Endothelial cell of umbilical vein (primary cell): ENCODE data around the gene C10orf105. TPM values are rescaled to one million over a fixed set of nuclear protein-coding genes. Genes with fewer than 3 reads are reported as not detected.

Experiments
- BruUV-seq: library from RNA; stranded (reverse); fragments of 400-500 nt; replicated peaks from 2 replicates; lab custom pipeline; 2021; lab: Mats Ljungman, UMichigan
- CTCF ChIA-PET: fragments of 300-600, 350-600 bp; sonication (Branson Sonifier 250); formaldehyde crosslinking; loops from one replicate; lab custom pipeline; 2021; ENCODE audit warnings: antibody characterized with exemption, inconsistent platforms; lab: Charles Lee
- POLR2A ChIA-PET: fragments of 300-600, 350-600 bp; sonication (Branson Sonifier 250); formaldehyde crosslinking; loops from one replicate; lab custom pipeline; 2021; ENCODE audit warnings: antibody characterized with exemption, inconsistent platforms; lab: Charles Lee
- DNase-seq: peaks from one replicate; pipeline ENCODE4 v3.0.0-alpha.2; 2011; ENCODE audit warnings: low read depth, low spot score
- FAIRE-seq: peaks from 2 replicates; lab custom pipeline; 2011; peaks lifted over from hg19 to GRCh38; lab: Jason Lieb, UNC
- H2AFZ ChIP-seq: 2 replicates; pipeline ENCODE4 v1.6.0; 2012; ENCODE audit warnings: low read depth, low read length, control low read depth, inconsistent platforms
- H3K27ac ChIP-seq: 2 replicates; pipeline ENCODE4 v1.5.1; 2011; ENCODE audit warnings: low read depth, mild to moderate bottlenecking, control low read depth, low read length, moderate library complexity; ENCODE audit not compliant: insufficient read depth
- H3K27me3 ChIP-seq, 2 experiments: 2 replicates each; pipeline versions ENCODE4 v1.6.0 to v1.6.1; 2011; ENCODE audit warnings: low read length in 2 of 2, mixed read lengths in 1 of 2; ENCODE audit not compliant: control insufficient read depth in 2 of 2, insufficient read depth in 2 of 2
- H3K36me3 ChIP-seq, 2 experiments: 2 replicates in 1 of 2; 3 replicates in 1 of 2; pipeline ENCODE4 v1.5.1; 2011; ENCODE audit warnings: low read length in 2 of 2, mild to moderate bottlenecking in 1 of 2, moderate library complexity in 1 of 2; ENCODE audit not compliant: control insufficient read depth in 2 of 2, insufficient read depth in 2 of 2; ENCODE audit errors: extremely low read depth in 1 of 2
- H3K4me1 ChIP-seq: 3 replicates; pipeline ENCODE4 v1.5.1; 2011; ENCODE audit warnings: mild to moderate bottlenecking, low read length; ENCODE audit not compliant: control insufficient read depth, insufficient read depth; ENCODE audit errors: extremely low read depth
- H3K4me2 ChIP-seq: 2 replicates; pipeline ENCODE4 v1.6.1; 2011; ENCODE audit warnings: low read length, control low read depth, mixed read lengths; ENCODE audit not compliant: insufficient read depth
- H3K4me3 ChIP-seq, 3 experiments: fragments of 200-600 bp in 1 of 3; sonication (generic), shearing (Covaris generic) in 1 of 3; replicated peaks in 1 of 3; 2 replicates each; pipeline ENCODE4 v1.5.1; 2011 to 2016; ENCODE audit warnings: control low read depth in 3 of 3, low read length in 3 of 3, mild to moderate bottlenecking in 2 of 3, inconsistent platforms in 1 of 3, low read depth in 1 of 3, moderate library complexity in 1 of 3; ENCODE audit not compliant: insufficient read depth in 1 of 3
- H3K79me2 ChIP-seq: 2 replicates; pipeline ENCODE4 v1.6.0; 2012; ENCODE audit warnings: low read length, inconsistent platforms; ENCODE audit not compliant: control insufficient read depth, insufficient read depth
- H3K9ac ChIP-seq: replicated peaks from 2 replicates; pipeline ENCODE3; 2011; ENCODE audit warnings: low read length, control low read depth; ENCODE audit not compliant: insufficient read depth; ENCODE audit errors: extremely low read depth
- H3K9me1 ChIP-seq: replicated peaks from 3 replicates; pipeline ENCODE4 v1.6.0; 2011; ENCODE audit warnings: mild to moderate bottlenecking, low read length; ENCODE audit not compliant: control insufficient read depth, insufficient read depth; ENCODE audit errors: extremely low read depth
- H3K9me3 ChIP-seq: replicated peaks from 2 replicates; pipeline ENCODE4 v1.5.1; 2012; ENCODE audit warnings: low read length, inconsistent platforms; ENCODE audit not compliant: control insufficient read depth, insufficient read depth
- H4K20me1 ChIP-seq: replicated peaks from 2 replicates; pipeline ENCODE3; 2011; ENCODE audit warnings: mild to moderate bottlenecking, low read length; ENCODE audit not compliant: control insufficient read depth, insufficient read depth; ENCODE audit errors: extremely low read depth
- CTCF ChIP-seq, 2 donors: IDR thresholded peaks; 1 replicate in 1 of 2; 2 replicates in 1 of 2; pipeline ENCODE4 v1.5.1; 2011; ENCODE audit warnings: low read length in 2 of 2, mild to moderate bottlenecking in 2 of 2, moderate library complexity in 2 of 2, control low read depth in 1 of 2, inconsistent platforms in 1 of 2, low read depth in 1 of 2; ENCODE audit not compliant: insufficient read depth in 1 of 2; ENCODE audit errors: extremely low read depth in 1 of 2
- EZH2 ChIP-seq: IDR thresholded peaks from 2 replicates; pipeline ENCODE4 v1.6.1; 2012; ENCODE audit warnings: borderline replicate concordance, low read depth, mild to moderate bottlenecking, moderate library complexity, low read length, inconsistent platforms; ENCODE audit not compliant: severe bottlenecking
- FOS ChIP-seq: IDR thresholded peaks from 2 replicates; pipeline ENCODE4 v1.6.1; 2011; ENCODE audit warnings: mild to moderate bottlenecking, low read length, moderate library complexity, borderline replicate concordance; ENCODE audit not compliant: insufficient read depth
- GATA2 ChIP-seq: IDR thresholded peaks from 2 replicates; pipeline ENCODE4 v1.7.0; 2011; ENCODE audit warnings: low read depth, mild to moderate bottlenecking, moderate library complexity, mixed read lengths, low read length; ENCODE audit not compliant: insufficient read length, insufficient read depth
- MAX ChIP-seq: IDR thresholded peaks from 2 replicates; pipeline ENCODE4 v1.6.1; 2011; ENCODE audit not compliant: insufficient read depth, insufficient read length
- POLR2A ChIP-seq: IDR thresholded peaks from 2 replicates; pipeline ENCODE4 v1.6.1; 2012; ENCODE audit warnings: low read depth, mild to moderate bottlenecking, control low read depth, low read length
- POLR2AphosphoS5 ChIP-seq: IDR thresholded peaks from 2 replicates; pipeline ENCODE4 v1.6.1; 2012; ENCODE audit warnings: low read depth, mild to moderate bottlenecking, control low read depth, low read length, moderate library complexity; ENCODE audit not compliant: insufficient read depth
- dilution Hi-C: fragments of 300-500 bp; cut with MboI; formaldehyde crosslinking; loops from one replicate; pipeline ENCODE4 v1.15.0; 2019; ENCODE audit warnings: low sequenced_read_pairs; ENCODE audit not compliant: extremely low pct_ligation_motif_present
- intact Hi-C: fragments of 100-400 bp; cut with micrococcal nuclease; formaldehyde crosslinking; loops from one replicate; pipeline ENCODE4 v1.10.0; 2022
- polyA plus RNA-seq, 4 experiments: library from polyadenylated mRNA; depleted of rRNA in 3 of 4; stranded (reverse) in 3 of 4; unstranded in 1 of 4; fragments of >200 nt; gene quantifications; 2 replicates each; pipeline versions ENCODE4 v1.2.1 to v1.2.3, GENCODE V29; 2011 to 2012; ENCODE audit warnings: missing spikeins in 1 of 4
- total RNA-seq: library from RNA; stranded (reverse); gene quantifications from 2 replicates; pipeline ENCODE4 v1.2.3, GENCODE V29; 2021

Gene C10orf105
- total and polyA plus RNA-seq, 2 donors (not counting 3 experiments of a cell fraction or from before 2014, with no cell fraction given) = not detected

DNA sequence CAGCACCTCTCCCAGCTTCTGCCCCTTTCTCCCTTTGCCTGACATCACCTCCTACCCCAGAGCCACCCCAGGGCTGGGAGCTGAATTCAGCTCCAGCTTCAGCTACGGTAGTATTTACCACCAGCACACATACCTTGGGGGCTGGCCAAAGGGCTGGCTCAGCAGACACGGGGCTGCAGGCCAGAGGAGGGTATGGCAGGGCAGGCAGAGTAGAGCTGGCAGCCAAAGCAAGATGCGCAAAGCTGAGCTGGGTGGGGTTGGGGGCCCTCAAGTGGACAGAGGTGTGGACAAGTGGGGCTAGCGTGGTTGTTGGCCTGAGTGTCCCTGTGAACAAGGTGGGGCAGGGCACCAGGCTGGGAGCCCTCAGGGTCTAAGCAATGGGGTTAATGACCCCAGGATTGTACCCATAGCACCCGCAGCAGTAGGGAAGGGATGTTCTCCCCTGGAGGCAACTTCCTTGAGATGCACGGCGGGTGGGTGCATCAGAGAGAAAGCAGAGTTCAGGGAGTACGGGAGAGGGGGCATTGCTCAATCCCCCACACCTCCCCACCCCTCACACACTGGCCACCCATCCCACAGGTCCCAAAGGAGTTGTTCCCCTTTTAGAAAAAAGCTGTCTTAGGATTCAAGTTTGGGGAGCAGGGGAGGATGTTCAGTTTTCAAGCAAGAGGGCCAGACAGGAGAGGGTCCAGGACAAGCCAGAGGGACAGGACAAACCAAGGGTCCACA lies 45.8 kb upstream of the C10orf105 start:
- H3K9me1 ChIP-seq = no peaks in the 10 kb centered on the region
- BruUV-seq = no TSS peak
- no peaks in the 10 kb centered on the region for H3K36me3 ChIP-seq
- dilution Hi-C loops (no loop called here), intact Hi-C loops (no loop called here)
- TF ChIP-seq FOS = no peak
- TF ChIP-seq EZH2 = no peak
- TF ChIP-seq GATA2 = no peak
- no peak for TF ChIP-seq POLR2A
- TF ChIP-seq MAX = no peak
- no peak for TF ChIP-seq POLR2AphosphoS5
- TF ChIP-seq CTCF (IDR thresholded peaks at IDR 0.05; ENCODE audit: extremely low read depth in 1 of 2, insufficient read depth in 1 of 2, low read depth in 1 of 2, low read length in 2 of 2) = no peak
- POLR2A ChIA-PET = interaction anchor here (0.8 kb wide), 1 partner anchor 10 kb away, joined by 3 read pairs; no protein-coding TSS in a partner anchor
- H3K4me1 ChIP-seq = peaks cover 34% of the 10 kb centered on the region
- DNase-seq = no peak
- H3K4me3 ChIP-seq = no peak overlapping the region
- CTCF ChIA-PET = interaction anchor here (1.2 to 1.9 kb wide), 4 partner anchors 8 to 131 kb away, joined by 4 to 13 read pairs (median 6); partner anchors contain the start of gene VSIR
- H3K9ac ChIP-seq = no peak overlapping the region
- no peak overlapping the region for H2AFZ ChIP-seq
- FAIRE-seq = no peak
- H3K9me3 ChIP-seq = no peaks in the 10 kb centered on the region
- H3K27ac ChIP-seq = no peak overlapping the region
- H3K4me2 ChIP-seq = no peak overlapping the region
- H4K20me1 ChIP-seq = no peaks in the 10 kb centered on the region
- H3K79me2 ChIP-seq = no peaks in the 10 kb centered on the region
- no peaks in the 10 kb centered on the region for H3K27me3 ChIP-seq
